IPS-18a (cell line): Measurements from ENCODE around the gene RBM45.

Experiments used
- H3K27ac ChIP-seq: one replicate; pipeline ENCODE4 v1.5.1; 2013; ENCODE audit warnings: low read length
- H3K27me3 ChIP-seq: one replicate; pipeline ENCODE4 v1.6.1; 2013; ENCODE audit warnings: mild to moderate bottlenecking, low read length; ENCODE audit not compliant: control insufficient read depth, insufficient read depth
- H3K36me3 ChIP-seq: one replicate; pipeline ENCODE4 v1.6.1; 2013; ENCODE audit warnings: low read depth, low read length; ENCODE audit not compliant: control insufficient read depth
- H3K4me1 ChIP-seq: one replicate; pipeline ENCODE4 v1.6.1; 2013; ENCODE audit warnings: low read depth, low read length; ENCODE audit not compliant: control insufficient read depth
- H3K4me3 ChIP-seq: one replicate; pipeline ENCODE4 v1.5.1; 2013; ENCODE audit warnings: low read length
- H3K9ac ChIP-seq: one replicate; pipeline ENCODE4 v1.6.1; 2013; ENCODE audit warnings: mild to moderate bottlenecking, low read length, moderate library complexity
- H3K9me3 ChIP-seq: one replicate; pipeline ENCODE4 v1.6.1; 2013; ENCODE audit warnings: low read depth, low read length; ENCODE audit not compliant: control insufficient read depth

The RBM45 gene, protein sequence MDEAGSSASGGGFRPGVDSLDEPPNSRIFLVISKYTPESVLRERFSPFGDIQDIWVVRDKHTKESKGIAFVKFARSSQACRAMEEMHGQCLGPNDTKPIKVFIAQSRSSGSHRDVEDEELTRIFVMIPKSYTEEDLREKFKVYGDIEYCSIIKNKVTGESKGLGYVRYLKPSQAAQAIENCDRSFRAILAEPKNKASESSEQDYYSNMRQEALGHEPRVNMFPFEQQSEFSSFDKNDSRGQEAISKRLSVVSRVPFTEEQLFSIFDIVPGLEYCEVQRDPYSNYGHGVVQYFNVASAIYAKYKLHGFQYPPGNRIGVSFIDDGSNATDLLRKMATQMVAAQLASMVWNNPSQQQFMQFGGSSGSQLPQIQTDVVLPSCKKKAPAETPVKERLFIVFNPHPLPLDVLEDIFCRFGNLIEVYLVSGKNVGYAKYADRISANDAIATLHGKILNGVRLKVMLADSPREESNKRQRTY

DNA sequence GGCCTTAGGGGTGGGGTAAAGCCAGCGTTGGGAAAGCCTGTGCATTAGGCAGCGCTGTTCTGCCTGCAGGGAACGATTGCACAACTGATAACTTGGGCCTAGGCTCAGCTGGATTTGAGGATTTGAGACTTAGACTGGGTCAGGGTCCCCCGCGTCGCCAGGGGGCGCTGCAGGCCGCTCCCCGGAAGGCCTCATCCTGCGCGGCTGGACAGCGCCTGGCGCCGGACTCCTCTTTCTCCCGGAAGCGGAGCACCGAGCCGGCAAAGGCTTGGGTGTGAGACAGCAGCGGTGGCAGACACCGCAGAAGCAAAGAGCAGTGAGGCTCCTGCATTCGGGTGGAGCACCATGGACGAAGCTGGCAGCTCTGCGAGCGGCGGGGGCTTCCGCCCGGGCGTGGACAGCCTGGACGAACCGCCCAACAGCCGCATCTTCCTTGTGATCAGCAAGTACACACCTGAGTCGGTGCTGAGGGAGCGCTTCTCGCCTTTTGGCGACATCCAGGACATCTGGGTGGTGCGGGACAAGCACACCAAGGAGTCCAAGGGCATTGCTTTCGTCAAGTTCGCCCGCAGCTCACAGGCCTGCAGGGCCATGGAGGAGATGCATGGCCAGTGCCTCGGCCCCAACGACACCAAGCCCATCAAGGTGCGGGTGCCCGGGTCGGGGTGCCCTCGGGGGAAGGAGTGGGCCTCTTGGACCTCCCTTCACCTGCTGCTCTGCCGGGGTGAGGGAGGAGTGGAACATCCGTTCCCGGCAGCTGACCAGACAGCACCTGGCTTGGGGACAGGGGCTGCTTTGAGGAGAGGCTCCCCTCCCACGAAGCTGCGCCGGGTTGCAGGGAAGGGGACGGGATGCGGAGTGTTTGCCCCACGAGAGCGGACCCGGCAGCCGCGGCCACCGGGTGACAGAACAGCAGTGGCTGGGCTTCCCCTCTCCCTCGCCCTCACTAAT lies at the start of gene RBM45:
Gene RBM45, plus strand, starts transcription at position 236 of the 951 bp plus-strand sequence. Its CDS starts 110 bp downstream, at position 346.
- H3K27ac ChIP-seq = no peak within 1 kb of the TSS
- peak within 1 kb of the TSS; percentile 92 for H3K4me3 ChIP-seq

DNA sequence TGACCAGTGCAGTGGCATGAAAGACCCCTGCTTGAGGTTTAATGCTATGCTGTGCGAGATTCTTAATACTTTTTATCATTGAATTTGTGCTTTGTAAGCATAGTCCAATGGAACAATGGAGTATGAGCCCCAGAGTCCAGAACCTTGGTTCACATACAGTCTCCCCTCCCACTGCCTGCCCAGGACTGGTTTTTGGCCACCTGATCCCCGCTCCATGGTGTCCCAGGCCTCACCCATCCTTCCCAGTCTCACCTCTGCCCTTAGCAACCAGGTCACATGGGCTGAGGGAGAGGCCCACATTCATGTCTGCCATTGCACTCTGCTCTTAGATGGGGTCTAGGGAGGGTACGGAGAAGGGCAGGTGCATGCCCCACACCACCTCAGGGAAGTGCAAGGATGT lies 45.9 kb upstream of the RBM45 start:
- Histone ChIP-seq H3K36me3 (no peaks in the 10 kb centered on the region), H3K4me1 (no peaks in the 10 kb centered on the region), H3K9me3 (no peaks in the 10 kb centered on the region), H3K27ac (no peak overlapping the region), H3K4me3 (no peak overlapping the region), H3K9ac (no peak overlapping the region), H3K27me3 (peaks cover 11% of the 10 kb centered on the region)

More for the DNA sequence above, at the start of gene RBM45:
- Histone ChIP-seq H3K4me1 (no peaks in the 10 kb centered on the region), H3K9me3 (no peaks in the 10 kb centered on the region), H3K9ac (peak within 1 kb of the TSS; percentile 63), H3K27me3 (no peaks in the 10 kb centered on the region), H3K36me3 (no peaks in the 10 kb centered on the region)

DNA sequence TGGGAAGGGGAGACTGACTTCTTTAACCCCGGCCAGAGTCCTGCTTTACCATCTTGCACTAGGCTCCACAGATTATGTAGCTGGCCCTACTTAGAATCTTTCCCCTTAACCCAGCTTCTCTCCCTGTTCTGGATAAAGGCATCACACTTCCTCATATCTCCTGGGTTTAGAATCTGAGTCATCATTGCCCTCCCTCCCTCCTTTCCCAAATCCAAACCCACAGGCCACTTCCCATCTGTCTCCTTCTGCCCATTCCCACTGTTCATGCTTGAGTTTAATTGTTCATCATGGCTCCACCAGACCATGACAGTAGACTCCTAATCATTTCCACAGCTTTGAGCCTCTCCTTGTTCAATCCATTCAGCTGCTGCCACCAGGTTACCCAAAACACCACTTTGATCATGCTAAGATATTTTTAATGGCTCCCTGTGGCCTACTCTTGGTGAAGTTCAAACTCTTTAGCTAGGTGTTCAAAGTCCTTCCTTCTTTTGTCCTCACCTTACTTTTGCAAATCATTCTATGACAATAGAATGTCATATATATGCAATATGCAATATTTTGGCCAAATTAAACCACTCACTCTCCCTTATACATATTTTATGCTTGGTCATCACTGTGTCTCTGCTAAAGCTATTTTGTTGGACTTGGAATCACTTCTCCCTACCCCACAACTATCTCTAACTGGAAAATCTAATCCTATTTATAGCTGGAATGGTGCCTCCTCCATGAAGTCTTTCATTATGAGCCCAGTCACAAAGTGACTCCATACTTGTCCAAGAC lies 45.2 kb upstream of the RBM45 start:
- Histone ChIP-seq H3K4me1 (no peaks in the 10 kb centered on the region), H3K27ac (no peak overlapping the region), H3K9me3 (no peaks in the 10 kb centered on the region), H3K36me3 (no peaks in the 10 kb centered on the region), H3K9ac (no peak overlapping the region), H3K27me3 (peaks cover 19% of the 10 kb centered on the region), H3K4me3 (no peak overlapping the region)

DNA sequence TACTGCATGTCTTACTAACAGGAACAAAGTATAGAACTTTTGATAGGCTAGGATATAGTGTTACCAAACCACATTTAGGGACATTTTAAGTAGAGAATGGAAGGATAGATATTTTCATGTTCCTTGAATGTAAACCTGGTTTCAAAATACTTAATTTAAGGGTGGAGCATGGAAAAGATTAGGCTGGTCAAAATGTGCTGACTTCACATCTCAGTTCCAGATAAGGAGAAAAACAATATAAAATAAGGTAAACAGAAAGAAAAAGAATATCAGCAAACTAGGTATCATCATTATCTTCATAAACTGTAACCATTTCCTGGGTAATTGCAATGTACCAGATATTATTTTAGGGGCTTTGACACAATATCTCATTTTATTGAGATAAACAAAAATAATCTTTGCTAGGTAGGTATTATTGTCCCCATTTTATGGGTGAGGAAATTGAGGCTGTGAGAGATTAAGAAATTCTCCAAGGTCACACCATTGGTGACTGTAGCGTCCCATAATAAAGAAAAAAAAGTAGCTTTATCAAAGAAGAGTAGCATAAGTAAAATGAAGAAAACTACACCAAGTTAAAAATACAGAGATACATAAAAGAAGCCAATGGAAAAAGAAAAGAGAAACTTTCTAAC lies 43.3 kb upstream of the RBM45 start:
- Histone ChIP-seq H3K4me3 (no peak overlapping the region), H3K36me3 (no peaks in the 10 kb centered on the region), H3K27ac (no peak overlapping the region), H3K4me1 (peaks cover 7% of the 10 kb centered on the region), H3K9ac (no peak overlapping the region), H3K9me3 (no peaks in the 10 kb centered on the region), H3K27me3 (peaks cover 32% of the 10 kb centered on the region)

DNA sequence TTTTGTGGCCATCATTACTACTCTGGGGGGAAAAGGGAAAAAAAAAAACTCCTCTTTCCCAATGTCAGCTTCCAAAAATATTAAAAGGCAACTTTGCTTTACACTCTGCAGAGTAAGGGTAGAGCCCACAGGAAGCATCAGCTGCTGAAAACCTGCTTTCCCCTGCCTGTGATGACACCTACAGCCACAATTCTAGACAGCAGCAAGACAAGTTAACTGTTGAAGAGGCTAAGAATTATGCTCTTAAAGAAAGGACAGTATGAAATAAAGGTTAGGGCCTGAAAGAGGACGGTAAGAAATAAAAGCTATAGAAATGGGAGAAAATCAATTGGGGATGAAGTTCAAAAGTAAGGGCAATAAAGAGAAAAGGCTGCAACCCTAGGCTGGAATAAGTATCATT lies 42.7 kb upstream of the RBM45 start:
- H3K9me3 ChIP-seq = no peaks in the 10 kb centered on the region
- H3K27me3 ChIP-seq = peaks cover 38% of the 10 kb centered on the region
- peaks cover 7% of the 10 kb centered on the region for H3K4me1 ChIP-seq
- no peaks in the 10 kb centered on the region for H3K36me3 ChIP-seq
- H3K27ac ChIP-seq = no peak overlapping the region
- no peak overlapping the region for H3K4me3 ChIP-seq
- no peak overlapping the region for H3K9ac ChIP-seq

DNA sequence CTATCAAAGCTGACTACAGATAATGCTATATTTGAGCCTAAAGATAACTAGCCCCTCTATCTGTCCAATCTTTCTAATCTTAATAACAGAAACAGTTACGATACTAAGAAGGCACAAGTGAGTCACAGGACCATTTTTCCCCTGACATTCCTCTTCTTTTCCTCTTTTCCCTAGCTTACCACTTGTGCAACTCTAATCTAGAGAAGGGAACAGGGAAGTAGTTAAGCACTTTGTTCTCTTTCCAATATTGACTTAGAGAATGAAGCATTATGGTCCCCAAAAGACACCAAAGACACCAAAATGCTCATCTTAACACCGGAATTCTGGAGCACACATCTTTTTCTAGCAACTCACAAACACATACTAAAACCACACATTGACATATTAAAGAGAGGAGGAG lies 41.4 kb upstream of the RBM45 start:
- Histone ChIP-seq H3K36me3 (no peaks in the 10 kb centered on the region), H3K27me3 (peaks cover 43% of the 10 kb centered on the region), H3K4me3 (no peak overlapping the region), H3K9me3 (no peaks in the 10 kb centered on the region), H3K4me1 (peaks cover 7% of the 10 kb centered on the region), H3K9ac (no peak overlapping the region), H3K27ac (no peak overlapping the region)

DNA sequence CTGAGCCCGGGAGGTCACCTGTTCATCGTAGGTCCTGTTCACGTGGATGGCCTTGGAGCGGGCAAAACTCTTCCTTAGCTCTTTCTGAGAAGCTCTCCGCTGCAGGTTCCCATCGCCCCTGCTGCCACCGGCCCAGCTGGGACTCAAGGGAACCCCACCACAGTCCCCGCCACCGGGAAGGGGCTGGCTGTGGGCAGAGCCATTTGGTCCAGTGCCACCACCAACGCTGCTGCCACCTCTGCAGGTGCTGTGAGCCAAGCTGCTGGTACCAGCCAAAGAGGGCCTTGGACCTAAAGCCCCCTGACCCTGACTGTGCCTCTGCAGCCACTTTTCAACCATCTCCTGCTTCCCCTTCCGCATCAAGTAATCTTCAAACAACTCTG lies 40.2 kb upstream of the RBM45 start:
- H3K9me3 ChIP-seq = no peaks in the 10 kb centered on the region
- H3K4me3 ChIP-seq = no peak overlapping the region
- H3K4me1 ChIP-seq = peaks cover 7% of the 10 kb centered on the region
- H3K36me3 ChIP-seq = no peaks in the 10 kb centered on the region
- no peak overlapping the region for H3K9ac ChIP-seq
- peaks cover 43% of the 10 kb centered on the region for H3K27me3 ChIP-seq
- H3K27ac ChIP-seq = no peak overlapping the region

DNA sequence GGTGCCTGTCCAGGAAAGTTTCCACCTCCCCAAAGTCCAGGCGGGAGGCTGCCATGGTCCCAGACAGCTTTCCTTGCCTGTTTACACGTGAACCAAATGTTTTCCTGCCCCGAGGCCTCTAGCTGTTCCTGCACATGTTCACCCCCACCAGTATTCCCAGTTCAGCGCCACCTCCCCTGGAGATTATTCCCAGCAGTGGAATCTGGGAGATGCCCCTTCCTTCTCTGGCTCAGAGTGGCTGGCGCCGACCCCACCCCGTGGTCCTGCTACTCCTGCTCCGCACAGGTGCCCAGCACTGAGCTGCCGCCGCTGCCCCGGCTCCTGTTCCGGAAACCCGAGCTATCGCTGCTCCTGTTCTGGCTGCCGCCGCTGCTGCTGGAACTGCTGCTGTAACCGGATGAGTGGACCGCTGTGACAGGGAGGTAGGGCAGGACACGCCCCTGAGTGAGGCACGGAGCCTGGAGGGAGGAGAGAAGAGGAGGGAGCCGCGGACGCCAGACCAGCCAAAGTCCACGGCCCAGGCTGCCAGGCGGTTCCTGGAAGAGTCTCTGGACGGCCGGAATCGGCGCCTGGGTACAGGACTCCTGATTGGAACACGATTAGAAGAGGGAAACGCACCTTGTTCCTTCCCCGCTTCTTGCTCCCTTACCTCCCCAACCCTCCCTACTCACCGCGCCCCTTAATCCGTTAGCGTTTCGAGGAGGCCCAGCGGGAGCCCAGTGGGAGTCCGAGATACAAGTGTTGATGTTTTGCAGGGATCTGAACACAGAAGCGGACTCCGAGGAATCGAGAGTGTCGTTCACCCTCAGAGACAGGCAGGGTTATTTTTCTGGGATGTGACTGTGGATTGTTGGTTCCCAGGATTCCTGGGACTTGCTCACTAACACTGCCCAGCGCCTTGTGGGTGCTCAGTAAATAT lies 39.6 kb upstream of the RBM45 start, which contains the start of gene PDE11A:
Gene PDE11A, minus strand, starts transcription at position 395 of the 919 bp plus-strand sequence. Its CDS starts 340 bp downstream, at position 55.
- Histone ChIP-seq H3K4me1 (peaks cover 7% of the 10 kb centered on the region), H3K9me3 (no peaks in the 10 kb centered on the region), H3K9ac (peak within 1 kb of the TSS; percentile 55), H3K27ac (no peak within 1 kb of the TSS), H3K36me3 (no peaks in the 10 kb centered on the region), H3K4me3 (peak within 1 kb of the TSS; percentile 93), H3K27me3 (peaks cover 43% of the 10 kb centered on the region)

DNA sequence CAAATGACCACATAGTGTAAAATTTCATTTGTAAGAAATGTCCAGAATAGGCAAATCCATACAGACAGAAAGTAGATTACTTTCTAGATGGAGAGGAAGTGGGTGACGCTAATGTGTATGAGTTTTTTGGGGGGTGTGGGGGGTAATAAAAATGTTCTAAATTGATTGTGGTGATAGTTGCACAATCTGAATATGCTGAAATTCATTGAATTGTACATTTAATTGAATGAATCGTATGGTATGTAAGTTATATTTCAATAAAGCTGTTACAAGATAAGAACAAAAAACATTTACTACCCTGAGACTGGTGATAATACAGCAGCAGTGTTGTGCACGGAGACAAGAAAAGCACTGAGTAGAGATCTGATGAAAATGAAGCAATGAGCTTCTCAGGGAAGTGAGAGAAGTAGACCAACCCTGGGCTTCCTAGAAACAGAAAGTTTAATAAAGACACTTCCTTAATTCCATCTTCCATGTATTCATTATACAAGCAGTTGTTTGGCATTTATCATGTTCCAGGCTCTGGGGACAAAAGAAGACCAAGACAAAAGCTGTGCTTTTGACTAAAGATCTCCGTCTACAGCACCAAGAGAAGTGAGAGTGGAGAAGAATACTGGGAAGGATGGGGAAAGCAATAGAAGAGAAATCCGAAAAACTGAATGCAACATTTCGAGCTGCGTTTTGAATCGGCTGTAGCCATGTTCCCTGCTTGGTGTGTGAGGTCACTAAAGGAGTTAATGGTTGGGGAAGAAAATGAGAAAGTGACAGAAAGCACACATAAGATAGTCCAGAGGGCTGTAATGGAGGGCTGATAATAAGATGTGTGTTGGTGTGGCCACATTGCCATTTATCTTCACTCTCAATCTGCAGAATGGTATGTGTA lies 37.9 kb upstream of the RBM45 start:
- Histone ChIP-seq H3K27ac (no peak overlapping the region), H3K9ac (no peak overlapping the region), H3K36me3 (no peaks in the 10 kb centered on the region), H3K27me3 (peaks cover 43% of the 10 kb centered on the region), H3K4me1 (peaks cover 7% of the 10 kb centered on the region), H3K9me3 (no peaks in the 10 kb centered on the region), H3K4me3 (no peak overlapping the region)
